H1 (cell line): Measurements from ENCODE around the gene KRTAP10-7. TPM values are rescaled to one million over a fixed set of nuclear protein-coding genes. Genes with fewer than 3 reads are reported as not detected.
A peak's percentile ranks its signal among the peaks of the same experiment; 100 is the strongest.

Experiments used
- CTCF ChIA-PET: fragments of 300-600 bp; sonication (Branson Sonifier 250); formaldehyde crosslinking; loops from one replicate; lab custom pipeline; 2021; ENCODE audit not compliant: partially characterized antibody; lab: Charles Lee
- POLR2A ChIA-PET: fragments of 300-600 bp; sonication (Branson Sonifier 250); formaldehyde crosslinking; loops from one replicate; lab custom pipeline; 2021; ENCODE audit warnings: inconsistent platforms; ENCODE audit not compliant: partially characterized antibody; lab: Charles Lee
- DNase-seq, 2 experiments: peaks; one replicate each; pipeline versions ENCODE4 v3.0.0 to v3.0.0-alpha.2; 2010 to 2022; ENCODE audit warnings: low spot score in 2 of 2, low read depth in 1 of 2, mixed read lengths in 1 of 2
- FAIRE-seq: peaks from 2 replicates; lab custom pipeline; 2011; peaks lifted over from hg19 to GRCh38; lab: Jason Lieb, UNC
- H2AFZ ChIP-seq: 2 replicates; pipeline ENCODE4 v1.8.1; 2012; ENCODE audit warnings: low read length, inconsistent platforms
- H2AK5ac ChIP-seq: 2 replicates; pipeline ENCODE4 v1.6.1; 2013; ENCODE audit warnings: low read depth, low read length
- H2BK120ac ChIP-seq: replicated peaks from 2 replicates; pipeline ENCODE3; 2013; ENCODE audit warnings: low read depth, low read length, inconsistent platforms
- H2BK12ac ChIP-seq: 2 replicates; pipeline ENCODE4 v1.6.1; 2013; ENCODE audit warnings: low read depth, low read length
- H2BK15ac ChIP-seq: 2 replicates; pipeline ENCODE4 v1.6.1; 2013; ENCODE audit warnings: low read length
- H2BK20ac ChIP-seq: 2 replicates; pipeline ENCODE4 v1.6.1; 2013; ENCODE audit warnings: low read length
- H2BK5ac ChIP-seq: 2 replicates; pipeline ENCODE4 v1.6.1; 2013; ENCODE audit warnings: low read depth, low read length
- H3K14ac ChIP-seq: 2 replicates; pipeline ENCODE4 v1.6.1; 2013; ENCODE audit warnings: inconsistent platforms; ENCODE audit not compliant: insufficient read length
- H3K18ac ChIP-seq: 2 replicates; pipeline ENCODE4 v1.6.1; 2013; ENCODE audit warnings: low read length; ENCODE audit errors: extremely low read depth
- H3K23ac ChIP-seq: 2 replicates; pipeline ENCODE4 v1.6.1; 2013; ENCODE audit warnings: inconsistent platforms; ENCODE audit not compliant: insufficient read length
- H3K23me2 ChIP-seq: 2 replicates; pipeline ENCODE4 v1.6.1; 2013; ENCODE audit warnings: low read depth, low read length
- H3K27ac ChIP-seq: 2 replicates; pipeline ENCODE4 v1.6.1; 2011; ENCODE audit warnings: low read depth, low read length, inconsistent platforms
- H3K27me3 ChIP-seq, 4 experiments: replicated peaks in 1 of 4; 1 replicate in 1 of 4; 2 replicates in 3 of 4; pipeline versions ENCODE4 v1.6.1 to v1.8.1; 2011 to 2013; ENCODE audit warnings: low read length in 3 of 4, mild to moderate bottlenecking in 3 of 4, inconsistent platforms in 2 of 4, mixed read lengths in 2 of 4, moderate library complexity in 1 of 4; ENCODE audit not compliant: control insufficient read depth in 3 of 4, insufficient read depth in 3 of 4; ENCODE audit errors: extremely low read depth in 1 of 4
- H3K36me3 ChIP-seq, 4 experiments: 2 replicates each; pipeline versions ENCODE4 v1.6.1 to v1.8.1; 2011 to 2013; ENCODE audit warnings: mild to moderate bottlenecking in 4 of 4, low read length in 3 of 4, moderate library complexity in 2 of 4, control low read depth in 1 of 4, inconsistent platforms in 1 of 4; ENCODE audit not compliant: insufficient read depth in 4 of 4, control insufficient read depth in 2 of 4
- H3K4ac ChIP-seq: replicated peaks from 2 replicates; pipeline ENCODE3; 2013; ENCODE audit warnings: low read length, low read depth, mixed read lengths, inconsistent platforms; ENCODE audit not compliant: insufficient read length
- H3K4me1 ChIP-seq, 4 experiments: replicated peaks in 1 of 4; 1 replicate in 1 of 4; 2 replicates in 3 of 4; pipeline versions ENCODE4 v1.6.1 to v1.8.1; 2011 to 2013; ENCODE audit warnings: low read length in 3 of 4, inconsistent platforms in 2 of 4, mixed read lengths in 1 of 4; ENCODE audit not compliant: insufficient read depth in 4 of 4, control insufficient read depth in 3 of 4
- H3K4me2 ChIP-seq, 2 experiments: 2 replicates each; pipeline versions ENCODE4 v1.6.1 to v1.8.1; 2011 to 2013; ENCODE audit warnings: low read depth in 2 of 2, low read length in 2 of 2, control low read depth in 1 of 2, inconsistent platforms in 1 of 2, mild to moderate bottlenecking in 1 of 2; ENCODE audit not compliant: insufficient read depth in 1 of 2
- H3K4me3 ChIP-seq, 4 experiments: fragments of 200-600, 300-600 bp in 1 of 4; sonication (generic), shearing (Covaris generic), sonication (Bioruptor Twin) in 1 of 4; 2 replicates each; pipeline versions ENCODE4 v1.5.1 to v1.8.1; 2011 to 2016; ENCODE audit warnings: low read length in 4 of 4, low read depth in 3 of 4, control low read depth in 2 of 4, inconsistent platforms in 2 of 4, mild to moderate bottlenecking in 2 of 4, mixed read lengths in 1 of 4, moderate library complexity in 1 of 4; ENCODE audit not compliant: insufficient read depth in 2 of 4; ENCODE audit errors: extremely low read depth in 1 of 4
- H3K56ac ChIP-seq: replicated peaks from 2 replicates; pipeline ENCODE3; 2013; ENCODE audit warnings: low read depth, mild to moderate bottlenecking, mixed read lengths, low read length, inconsistent platforms; ENCODE audit not compliant: insufficient read length
- H3K79me1 ChIP-seq: 2 replicates; pipeline ENCODE4 v1.6.1; 2013; ENCODE audit warnings: low read depth, low read length, control low read depth
- H3K79me2 ChIP-seq, 2 experiments: 2 replicates each; pipeline versions ENCODE4 v1.6.1 to v1.8.1; 2012 to 2013; ENCODE audit warnings: low read length in 2 of 2, mild to moderate bottlenecking in 2 of 2, inconsistent platforms in 1 of 2; ENCODE audit not compliant: insufficient read depth in 2 of 2, control insufficient read depth in 1 of 2
- H3K9ac ChIP-seq, 4 experiments: replicated peaks in 1 of 4; 1 replicate in 1 of 4; 2 replicates in 3 of 4; pipeline versions ENCODE4 v1.6.1 to v1.8.1; 2011 to 2013; ENCODE audit warnings: low read depth in 3 of 4, low read length in 3 of 4, control low read depth in 2 of 4, mild to moderate bottlenecking in 2 of 4, moderate library complexity in 2 of 4, inconsistent platforms in 1 of 4; ENCODE audit errors: extremely low read depth in 1 of 4
- H3K9me3 ChIP-seq, 2 experiments: 2 replicates each; pipeline versions ENCODE4 v1.6.1 to v1.8.1; 2012 to 2013; ENCODE audit warnings: mild to moderate bottlenecking in 2 of 2, moderate library complexity in 2 of 2, control low read depth in 1 of 2, inconsistent platforms in 1 of 2, low read depth in 1 of 2, low read length in 1 of 2, mixed read lengths in 1 of 2; ENCODE audit not compliant: insufficient read depth in 2 of 2
- H4K20me1 ChIP-seq, 2 experiments: replicated peaks in 1 of 2; 2 replicates each; pipeline versions ENCODE3 to v1.8.1; 2011 to 2013; ENCODE audit warnings: inconsistent platforms in 2 of 2, low read length in 2 of 2, mild to moderate bottlenecking in 1 of 2; ENCODE audit not compliant: insufficient read depth in 2 of 2, control insufficient read depth in 1 of 2
- H4K5ac ChIP-seq: 2 replicates; pipeline ENCODE4 v1.6.1; 2013; ENCODE audit warnings: low read length, low read depth, mixed read lengths, inconsistent platforms; ENCODE audit not compliant: insufficient read length
- H4K8ac ChIP-seq: 2 replicates; pipeline ENCODE4 v1.8.0; 2013; ENCODE audit warnings: mild to moderate bottlenecking, moderate library complexity, low read length, inconsistent platforms; ENCODE audit not compliant: insufficient read depth; ENCODE audit errors: extremely low read depth
- H4K91ac ChIP-seq: replicated peaks from 2 replicates; pipeline ENCODE3; 2013; ENCODE audit warnings: low read length, mixed read lengths, inconsistent platforms; ENCODE audit not compliant: insufficient read length
- BCL11A ChIP-seq, 2 experiments: IDR thresholded peaks; one replicate each; pipeline ENCODE4 v1.6.1; 2011; ENCODE audit warnings: low read depth in 2 of 2, low read length in 2 of 2, mild to moderate bottlenecking in 2 of 2
- BRCA1 ChIP-seq: IDR thresholded peaks from 2 replicates; pipeline ENCODE4 v1.6.1; 2012; ENCODE audit warnings: low read depth, low read length, improper control_type of control experiment
- EGR1 ChIP-seq: IDR thresholded peaks from 2 replicates; pipeline ENCODE4 v1.6.1; 2011; ENCODE audit warnings: low read depth, low read length, borderline replicate concordance
- KDM5A ChIP-seq: fragments of 200-600 bp; IDR thresholded peaks from 2 replicates; pipeline ENCODE4 v1.7.1; 2012; ENCODE audit warnings: mild to moderate bottlenecking, low read length, inconsistent platforms, mixed read lengths
- NANOG ChIP-seq: IDR thresholded peaks from 2 replicates; pipeline ENCODE4 v1.6.1; 2011; ENCODE audit warnings: low read length, low read depth, mild to moderate bottlenecking, inconsistent platforms; ENCODE audit not compliant: insufficient read depth, poor library complexity, severe bottlenecking
- POLR2AphosphoS5 ChIP-seq: IDR thresholded peaks from 2 replicates; pipeline ENCODE4 v1.6.1; 2011; ENCODE audit warnings: low read depth, low read length
- RNF2 ChIP-seq: fragments of 200-900, 300-1000 bp; sonication (generic); IDR thresholded peaks from 2 replicates; pipeline ENCODE4 v1.7.1; 2016; ENCODE audit warnings: borderline replicate concordance, low read depth, mild to moderate bottlenecking, antibody characterized with exemption, low read length; ENCODE audit not compliant: poor library complexity, severe bottlenecking; ENCODE audit errors: missing control alignments
- RXRA ChIP-seq: IDR thresholded peaks from 2 replicates; pipeline ENCODE4 v1.6.1; 2011; ENCODE audit warnings: low read depth, mild to moderate bottlenecking, low read length, moderate library complexity; ENCODE audit not compliant: insufficient read depth
- SIN3A ChIP-seq, 2 experiments: IDR thresholded peaks in 1 of 2; conservative IDR thresholded peaks in 1 of 2; 2 replicates each; pipeline ENCODE4 v1.6.1; 2011 to 2012; ENCODE audit warnings: low read length in 2 of 2, improper control_type of control experiment in 1 of 2, low read depth in 1 of 2, mild to moderate bottlenecking in 1 of 2
- WGBS, 2 experiments: shearing (Covaris generic) in 1 of 2; methylation state at CpG; one replicate each; pipeline versions ENCODE4 v1.1.6 to v1.1.7; 2013 to 2015; ENCODE audit warnings: low lambda C conversion rate in 2 of 2, mixed read lengths in 2 of 2, inconsistent platforms in 1 of 2, low coverage in 1 of 2, missing lambda C conversion rate in 1 of 2; ENCODE audit not compliant: insufficient replicate concordance in 2 of 2, insufficient coverage in 1 of 2, insufficient read length in 1 of 2; ENCODE audit errors: extremely low coverage in 1 of 2, missing lambda C conversion rate in 1 of 2; 5-methylcytosine and 5-hydroxymethylcytosine counted together
- polyA plus RNA-seq, 7 experiments: library from polyadenylated mRNA; depleted of rRNA in 3 of 7; stranded (reverse) in 5 of 7; unstranded in 2 of 7; fragments of >200 nt in 5 of 7; fragments of 200-250 nt in 2 of 7; gene quantifications; 1 replicate in 5 of 7; 2 replicates in 1 of 7; 4 replicates in 1 of 7; pipeline versions ENCODE4 v1.2.1 to v1.2.3, GENCODE V29; 2011 to 2013; ENCODE audit warnings: missing spikeins in 2 of 7, mixed read lengths in 2 of 7
- total RNA-seq: library from RNA; stranded (reverse); fragmentation: NEBNext Ultra II Directional; extraction: Animal tissue kit (Norgen Biotek cat#: 25700); gene quantifications from 2 replicates; pipeline ENCODE4 v1.2.1, GENCODE V29; 2021

KRTAP10-7 gene
- total and polyA plus RNA-seq, 2 of the 8 experiments (the other 6 are each of a cell fraction or from before 2014, with no cell fraction given): not detected

DNA sequence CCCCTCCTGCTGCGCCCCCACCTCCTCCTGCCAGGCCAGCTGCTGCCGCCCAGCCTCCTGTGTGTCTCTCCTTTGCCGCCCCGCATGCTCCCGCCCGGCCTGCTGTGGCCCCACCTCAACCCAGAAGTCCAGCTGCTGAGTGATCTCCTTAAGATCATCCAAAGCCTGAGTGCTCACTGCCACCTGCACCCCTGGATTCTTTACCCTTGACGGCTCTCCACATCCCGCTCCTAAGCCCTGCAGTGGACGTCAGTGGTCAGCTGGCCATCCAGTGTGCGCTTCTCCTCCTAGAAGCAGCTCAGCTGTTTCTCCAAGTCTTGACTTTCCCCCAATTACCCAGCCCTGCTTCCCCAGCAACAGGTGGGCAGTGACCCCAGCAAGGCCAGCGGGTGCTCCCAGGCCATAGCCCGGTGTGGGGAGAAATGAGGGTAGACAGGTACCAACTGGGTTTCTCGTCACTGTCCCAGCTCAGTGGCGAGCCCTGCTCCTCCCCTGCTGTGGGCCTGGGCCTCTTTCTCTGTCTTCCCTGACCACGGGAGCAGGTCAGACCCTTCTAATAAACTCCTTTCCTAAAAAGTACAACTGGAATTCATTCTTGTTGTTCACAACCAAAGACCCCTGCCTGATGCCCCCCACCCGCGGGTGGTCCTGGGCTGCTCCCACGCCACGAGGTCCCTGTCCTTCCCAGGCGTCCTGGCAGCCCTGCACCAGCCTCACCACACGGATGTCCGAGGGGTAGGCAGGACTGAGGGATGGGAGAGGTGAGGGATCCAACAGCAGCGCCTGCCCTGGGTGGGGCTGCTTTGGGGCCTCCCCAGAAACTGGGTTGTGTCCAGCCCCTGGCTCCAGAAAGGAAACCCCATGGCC lies 1.4 kb downstream of the KRTAP10-7 start:
- POLR2A ChIA-PET: interaction anchor here (1.2 kb wide), 1 partner anchor 50 kb away, joined by 3 read pairs; the partner anchor contains the start of gene KRTAP10-2
- FAIRE-seq: no peak
- H3K79me2 ChIP-seq: no peaks in the 10 kb centered on the region
- peak overlapping the region; percentile 15; the same call in 1 of the 2 replicates for H3K18ac ChIP-seq
- peak overlapping the region; percentile 37 for H4K5ac ChIP-seq
- H2AFZ ChIP-seq: no peak overlapping the region
- H2BK120ac ChIP-seq: peak overlapping the region; percentile 33
- peak overlapping the region; percentile 75; the same call in 1 of the 2 replicates for H2BK12ac ChIP-seq
- no peak overlapping the region for H3K4ac ChIP-seq
- CTCF ChIA-PET: interaction anchor here (0.6 to 1.8 kb wide), 4 partner anchors 12 to 140 kb away, joined by 3 to 13 read pairs (median 4); no protein-coding TSS in a partner anchor
- H3K14ac ChIP-seq: no peak overlapping the region
- no peak overlapping the region for H2BK20ac ChIP-seq
- no peaks in the 10 kb centered on the region for H3K79me1 ChIP-seq
- H3K23me2 ChIP-seq: 0 out of 2 replicates have a peak, but pooled peaks cover 2% of the 10 kb centered on the region
- DNase-seq: peak in 1 of 2 experiments; percentile 43
- H3K9ac ChIP-seq: no peak overlapping the region
- no peaks in the 10 kb centered on the region for H4K20me1 ChIP-seq
- no peak overlapping the region for H3K23ac ChIP-seq
- no peak overlapping the region for H3K4me3 ChIP-seq
- no peak overlapping the region for H3K27ac ChIP-seq
- no peak for TF ChIP-seq POLR2AphosphoS5
- TF ChIP-seq RXRA: no peak
- TF ChIP-seq KDM5A: no peak
- no peak for TF ChIP-seq BRCA1
- TF ChIP-seq BCL11A (IDR thresholded peaks at IDR 0.05; ENCODE audit: low read depth in 2 of 2, low read length in 2 of 2): no peak
- no peak for TF ChIP-seq EGR1
- TF ChIP-seq NANOG: no peak
- no peak for TF ChIP-seq SIN3A (conservative IDR thresholded peaks at IDR 0.05 in 1 of 2, IDR thresholded peaks at IDR 0.05 in 1 of 2; ENCODE audit: low read depth in 1 of 2, low read length in 2 of 2)
- no peak for TF ChIP-seq RNF2
- H2AK5ac ChIP-seq: peak overlapping the region; percentile 1; the same call in 1 of the 2 replicates
- no peak overlapping the region for H2BK5ac ChIP-seq
- H3K27me3 ChIP-seq: no peaks in the 10 kb centered on the region
- no peak overlapping the region for H3K4me2 ChIP-seq
- H3K4me1 ChIP-seq: peaks cover 0 to 6% (median 2%) of the 10 kb centered on the region in 4 experiments; a peak in 4 of 7 replicates
- no peak overlapping the region for H3K56ac ChIP-seq
- WGBS, 2 experiments: 81% methylated on average over 21 of the region's 23 CpGs; no CpG with 5 or more reads in 1 of the 2 experiments
- H3K9me3 ChIP-seq: peaks cover 0 to 5% of the 10 kb centered on the region in 2 experiments; a peak in 1 of 4 replicates
- H4K8ac ChIP-seq: no peak overlapping the region
- no peak overlapping the region for H2BK15ac ChIP-seq
- peak overlapping the region; percentile 12 for H4K91ac ChIP-seq
- H3K36me3 ChIP-seq: no peaks in the 10 kb centered on the region; a peak in 1 of 8 replicates
